ENCODE measurements around the gene CAPN7.

CAPN7 gene

DNA sequence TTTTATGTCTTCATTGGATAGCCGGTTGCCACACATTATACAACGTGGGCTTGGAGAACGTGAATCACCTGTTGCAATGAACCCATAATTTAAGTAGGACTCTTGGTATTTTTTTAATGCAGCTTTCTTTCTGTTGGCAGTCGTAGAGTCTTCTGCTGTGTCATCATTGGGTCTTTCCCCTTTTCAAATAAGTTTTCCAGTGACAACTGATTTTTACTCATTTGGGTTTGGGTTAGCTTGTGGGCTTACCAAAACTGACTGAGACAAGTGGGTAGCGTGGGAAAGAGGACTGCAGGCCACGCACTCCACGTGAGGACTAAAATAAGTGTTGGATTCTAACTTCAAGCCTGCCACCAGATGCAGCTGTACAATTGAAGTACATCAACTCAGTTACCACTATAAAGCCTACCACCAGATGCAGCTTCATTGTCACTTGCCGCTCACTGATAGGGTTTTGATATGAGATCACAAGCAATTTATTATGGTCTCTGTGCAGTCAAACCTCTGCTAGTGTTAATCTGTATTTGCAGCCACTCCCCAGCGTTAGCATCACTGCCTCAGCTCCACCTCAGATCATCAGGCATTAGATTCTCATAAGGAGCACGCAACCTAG, 6.4 kb upstream of the CAPN7 start:
- DNase-seq (ENCODE audit: low read depth): no peak

DNA sequence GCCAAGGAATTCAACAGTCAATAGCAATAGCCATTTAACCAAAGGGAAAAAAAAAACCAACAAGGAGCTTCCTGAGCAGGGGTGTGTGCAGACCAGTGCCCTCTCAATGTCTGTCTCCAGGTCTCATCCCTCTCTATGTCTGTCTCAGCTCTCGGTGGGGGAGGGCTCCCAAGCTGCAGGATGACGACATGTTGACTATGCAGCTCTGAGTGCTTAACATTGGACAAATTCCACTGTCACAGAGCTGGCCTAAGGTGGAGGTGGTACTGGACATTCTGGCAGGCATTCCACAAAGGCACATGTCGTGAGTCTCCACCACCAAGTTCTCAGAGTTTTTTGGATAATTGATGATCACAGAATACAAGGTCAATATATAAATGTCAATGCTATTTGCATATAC, 2.0 kb upstream of the CAPN7 start:
- DNase-seq (ENCODE audit: low read depth): no peak

DNA sequence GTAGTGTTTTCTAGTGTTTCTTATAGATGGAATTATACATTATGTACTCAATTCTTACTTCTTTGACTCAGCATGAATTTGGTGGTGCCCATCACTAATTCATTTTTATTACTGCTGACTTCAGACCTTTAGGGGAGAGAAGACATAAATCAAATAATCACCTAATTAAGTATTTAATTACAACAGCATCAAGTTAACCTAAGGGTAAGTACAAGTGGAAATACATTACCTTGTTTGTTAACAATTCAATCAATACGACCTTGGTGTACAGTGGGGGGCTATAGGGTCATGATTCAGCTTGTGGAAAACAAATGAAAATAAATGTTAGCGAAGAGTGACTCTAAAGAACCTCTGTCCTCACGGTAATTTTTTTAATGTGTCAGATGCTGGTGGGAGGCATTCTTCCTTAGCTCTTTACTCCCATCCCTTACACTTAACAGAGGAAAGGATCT, 538 bp upstream of the CAPN7 start:
- DNase-seq (ENCODE audit: low read depth): no peak

DNA sequence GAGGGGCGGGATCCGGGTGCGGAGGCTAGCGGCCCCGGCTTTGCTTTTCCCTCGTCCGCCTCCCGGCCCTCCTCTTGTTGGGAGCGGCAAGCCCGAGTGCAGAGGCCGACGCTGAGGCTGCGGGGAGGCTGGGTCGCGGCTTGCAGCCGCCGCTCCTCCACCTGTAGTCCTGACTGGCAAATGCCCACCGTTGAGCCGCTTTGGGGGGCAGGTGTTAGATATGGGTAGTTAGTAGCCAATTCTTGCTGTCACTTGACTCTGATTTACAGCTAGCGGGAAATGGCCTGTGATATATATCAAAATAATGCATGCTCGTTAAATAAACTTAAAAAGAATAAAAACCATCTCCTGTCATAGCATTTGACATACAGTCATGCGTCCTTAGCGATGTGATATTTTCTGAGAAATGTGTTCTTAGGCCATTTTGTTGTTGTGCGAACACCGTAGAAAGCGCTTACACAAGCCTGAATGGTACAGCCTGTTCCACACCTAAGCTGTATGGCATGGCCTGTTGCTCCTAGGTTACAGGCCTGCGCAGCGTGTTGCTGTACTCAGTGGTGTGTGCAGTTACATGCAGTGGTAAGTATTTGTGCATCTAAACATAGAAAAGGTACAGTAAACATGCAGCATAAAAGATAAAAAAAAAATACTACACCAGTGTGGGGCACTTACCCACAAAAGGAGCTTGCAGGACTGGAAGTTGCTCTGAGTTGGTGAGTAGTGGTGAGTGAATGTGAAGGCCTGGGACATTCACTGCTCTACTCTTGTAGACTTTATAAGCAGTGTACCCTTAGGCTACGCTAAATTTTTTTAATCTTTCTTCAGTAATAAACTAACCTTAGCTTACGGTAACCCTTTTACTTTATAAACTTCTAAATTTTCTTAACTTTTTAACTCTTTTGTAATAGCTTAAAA, 873 bp downstream of the CAPN7 start:
- DNase-seq (ENCODE audit: low read depth): no peak

DNA sequence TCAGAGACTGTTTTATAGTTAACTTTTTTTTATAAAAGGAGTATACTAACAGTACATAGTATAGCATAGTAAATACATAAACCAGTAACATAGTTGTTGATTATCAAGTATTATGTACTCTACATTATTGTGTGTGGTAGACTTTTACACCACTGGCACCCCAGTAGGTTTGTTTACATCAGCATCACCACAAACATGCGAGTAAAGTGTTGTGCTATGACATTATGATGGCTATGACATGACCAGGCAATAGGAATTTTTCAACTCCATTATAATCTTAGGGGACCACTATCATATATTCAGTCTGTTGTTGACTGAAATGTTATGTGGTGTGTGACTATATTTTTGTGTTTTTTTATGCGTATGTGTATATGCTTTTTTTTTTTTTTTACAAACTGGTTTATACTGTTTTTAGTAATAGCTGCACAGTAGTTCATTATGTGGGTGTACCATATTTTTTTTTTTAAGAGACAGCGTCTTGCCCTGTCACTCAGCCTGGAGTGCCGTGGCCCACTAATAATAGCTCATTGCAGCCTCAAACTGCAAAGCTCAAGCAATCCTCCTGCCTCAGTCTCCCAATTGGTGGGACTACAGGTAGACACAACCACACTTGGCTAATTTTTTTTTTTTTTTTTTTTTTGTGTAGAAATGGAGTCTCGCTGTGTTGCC, 1.9 kb downstream of the CAPN7 start:
- no peak for DNase-seq (ENCODE audit: low read depth)

DNA sequence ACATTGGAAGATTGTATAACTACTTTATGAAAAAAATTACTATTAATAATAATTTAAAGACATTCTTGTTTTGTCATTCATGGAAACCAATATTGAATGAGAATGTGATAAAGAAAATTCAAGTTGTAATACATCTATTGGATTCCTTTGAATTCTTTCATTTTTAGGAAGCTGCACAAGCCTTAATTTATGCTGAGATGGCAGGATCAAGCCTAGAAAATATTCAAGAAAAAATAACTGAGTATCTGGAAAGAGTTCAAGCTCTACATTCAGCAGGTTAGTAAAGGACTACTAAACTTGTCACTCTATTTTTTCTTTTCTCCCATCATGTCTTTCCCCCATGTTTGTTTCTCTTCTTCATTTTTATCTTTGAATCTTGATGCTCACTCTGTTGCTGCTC, 5.9 kb downstream of the CAPN7 start:
- DNase-seq (ENCODE audit: low read depth): no peak

DNA sequence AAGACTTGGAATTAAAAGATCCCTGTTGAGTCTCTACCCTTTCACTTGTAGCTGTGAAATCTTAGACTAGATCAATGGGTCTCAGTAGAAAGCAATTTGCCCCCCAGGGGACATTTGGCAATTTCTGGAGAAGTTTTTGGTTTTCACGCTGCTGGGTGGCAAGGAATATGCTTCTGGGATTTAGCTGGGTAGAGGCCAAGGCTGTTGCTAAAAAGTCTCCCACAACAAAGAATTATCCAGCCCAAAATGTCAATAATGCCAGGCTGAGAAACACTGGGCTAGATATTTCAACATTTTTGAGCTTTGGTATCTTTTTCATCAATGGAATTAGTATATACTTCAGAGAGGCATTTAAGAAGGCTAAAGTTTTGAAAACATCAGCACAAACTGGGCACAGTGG, 8.7 kb downstream of the CAPN7 start:
- no peak for DNase-seq (ENCODE audit: low read depth)

DNA sequence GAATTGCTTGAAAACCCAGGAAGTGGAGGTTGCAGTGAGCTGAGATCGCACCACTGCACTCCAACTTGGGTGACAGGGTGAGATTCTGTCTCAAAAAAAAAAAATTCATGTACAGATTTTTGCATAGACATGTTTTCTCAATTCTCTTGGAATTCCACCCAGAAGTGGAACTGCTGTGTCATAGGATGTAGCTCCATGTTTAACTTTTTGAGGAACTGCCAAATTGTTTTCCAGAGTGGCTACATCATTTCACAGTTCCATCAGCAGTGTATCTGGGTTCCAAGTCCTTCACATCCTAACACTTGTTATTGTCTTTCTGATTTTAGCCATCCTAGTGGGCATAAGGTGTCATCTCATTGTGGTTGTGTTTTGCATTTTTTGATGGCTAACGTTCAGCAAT, 9.9 kb downstream of the CAPN7 start:
- no peak for DNase-seq (ENCODE audit: low read depth)

DNA sequence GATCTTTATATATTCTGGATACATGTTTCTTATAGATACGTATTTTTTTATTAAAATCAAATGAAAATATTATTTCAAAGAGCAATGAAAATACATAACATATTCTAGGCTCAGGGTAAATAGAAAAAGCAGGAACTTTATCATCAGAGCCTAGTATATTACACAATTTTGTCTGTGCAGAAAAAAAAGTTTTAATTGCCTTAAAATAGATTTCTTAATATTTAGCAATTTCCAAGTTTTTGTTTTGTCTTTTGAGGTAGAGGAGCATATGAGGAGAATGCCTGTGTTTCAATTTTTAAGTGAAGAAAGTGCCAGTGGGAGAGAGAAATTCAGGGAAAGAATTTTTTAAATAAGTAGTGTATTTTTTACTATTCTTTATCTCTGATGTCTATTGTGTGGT, 10.5 kb downstream of the CAPN7 start:
- no peak for DNase-seq (ENCODE audit: low read depth)

DNA sequence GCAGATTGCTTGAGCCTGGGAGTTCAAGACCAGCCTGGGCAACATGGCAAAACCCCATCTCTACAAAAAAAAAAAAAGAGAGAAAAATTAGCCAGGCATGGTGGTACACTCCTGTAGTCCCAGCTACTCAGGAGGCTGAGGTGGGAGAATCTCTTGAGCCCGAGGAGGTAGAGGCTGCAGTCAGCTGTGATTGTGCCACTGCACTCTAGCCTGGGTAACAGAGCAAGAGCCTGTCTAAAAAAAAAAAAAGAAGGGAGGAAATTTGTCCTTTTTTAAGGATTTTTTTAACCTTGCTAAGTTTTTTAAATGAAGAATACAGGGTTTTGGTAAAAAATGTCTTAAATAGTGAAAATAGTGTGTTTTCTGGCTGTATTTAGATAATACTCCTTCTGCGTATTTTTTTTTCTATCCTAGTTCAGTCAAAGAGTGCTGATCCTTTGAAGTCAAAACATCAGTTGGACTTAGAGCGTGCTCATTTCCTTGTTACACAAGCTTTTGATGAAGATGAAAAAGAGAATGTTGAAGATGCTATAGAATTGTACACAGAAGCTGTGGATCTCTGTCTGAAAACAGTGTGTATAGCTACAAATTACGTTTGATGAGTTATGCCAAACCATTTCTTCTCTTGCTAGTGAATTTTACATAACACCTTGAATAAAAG, 11.1 kb downstream of the CAPN7 start:
- DNase-seq (ENCODE audit: low read depth): no peak

DNA sequence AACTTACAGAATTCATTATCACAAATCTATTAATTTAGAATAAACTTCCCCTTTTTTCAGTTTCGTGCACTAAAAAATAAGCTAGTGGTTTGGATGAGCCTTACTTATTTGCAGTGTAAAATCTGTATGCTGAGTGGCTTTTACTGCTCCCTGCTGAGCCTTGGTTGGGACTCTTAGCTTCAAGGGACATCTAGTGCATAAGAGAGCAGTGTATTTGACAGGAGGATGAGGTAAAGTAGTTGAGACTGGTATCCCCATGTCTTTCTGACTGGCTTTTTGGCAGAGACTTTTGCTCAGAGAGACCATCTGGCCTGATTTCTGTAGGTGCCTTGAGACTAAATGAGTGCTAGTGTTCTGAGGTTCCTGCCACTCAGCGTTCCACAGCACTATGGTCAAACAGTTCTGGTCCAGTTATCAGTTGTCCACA, 11.8 kb downstream of the CAPN7 start:
- no peak for DNase-seq (ENCODE audit: low read depth)

DNA sequence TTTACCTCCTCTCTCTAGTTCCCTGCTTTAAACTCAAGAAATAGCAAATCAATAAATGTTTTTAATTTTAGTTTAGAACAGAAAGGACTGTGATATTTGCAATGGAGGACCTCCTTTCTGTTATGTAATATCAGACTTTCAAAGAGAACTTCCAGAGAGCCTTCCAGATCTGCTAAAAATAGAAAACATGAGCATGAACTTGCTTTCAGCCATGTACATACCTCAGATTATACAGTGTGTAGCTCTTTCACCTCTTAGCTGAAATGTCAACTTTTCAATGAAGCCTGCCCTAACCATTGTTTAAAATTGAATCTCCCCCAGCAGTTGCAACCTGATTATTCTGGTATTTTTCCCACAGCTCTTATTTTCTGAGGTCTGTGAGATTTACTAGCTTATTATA, 12.6 kb downstream of the CAPN7 start:
- DNase-seq (ENCODE audit: low read depth): no peak

DNA sequence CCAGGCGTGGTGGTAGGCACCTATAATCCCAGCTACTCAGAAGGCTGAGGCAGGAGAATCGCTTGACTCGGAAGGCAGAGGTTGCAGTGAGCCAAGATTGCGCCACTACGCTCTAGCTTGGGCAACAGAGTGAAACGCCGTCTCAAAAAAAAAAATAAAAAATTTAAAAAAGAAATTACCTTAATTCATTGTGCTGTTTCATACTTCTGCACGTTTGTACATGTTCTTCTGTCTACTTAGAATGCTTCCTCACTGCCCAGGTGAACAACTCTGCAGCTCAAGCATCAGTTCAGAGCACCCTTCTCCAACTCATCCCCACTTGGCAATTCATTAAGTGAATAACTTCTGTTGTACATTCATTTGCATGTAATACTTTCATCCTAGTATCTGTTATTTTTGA, 14.0 kb downstream of the CAPN7 start:
- DNase-seq (ENCODE audit: low read depth): no peak

DNA sequence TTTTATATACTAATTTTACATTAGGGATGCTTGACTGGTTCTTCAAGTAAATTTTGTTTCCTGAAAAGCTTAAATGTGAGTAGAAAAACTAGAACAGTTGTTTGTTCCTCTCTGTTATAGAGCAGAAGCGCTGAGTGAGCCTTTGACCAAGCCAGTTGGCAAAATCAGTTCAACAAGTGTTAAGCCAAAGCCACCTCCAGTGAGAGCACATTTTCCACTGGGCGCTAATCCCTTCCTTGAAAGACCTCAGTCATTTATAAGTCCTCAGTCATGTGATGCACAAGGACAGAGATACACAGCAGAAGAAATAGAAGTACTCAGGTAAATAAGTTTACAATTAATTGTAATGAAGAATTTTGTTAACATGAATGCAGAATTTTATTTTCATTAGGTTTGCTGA, 14.6 kb downstream of the CAPN7 start:
- DNase-seq (ENCODE audit: low read depth): no peak

DNA sequence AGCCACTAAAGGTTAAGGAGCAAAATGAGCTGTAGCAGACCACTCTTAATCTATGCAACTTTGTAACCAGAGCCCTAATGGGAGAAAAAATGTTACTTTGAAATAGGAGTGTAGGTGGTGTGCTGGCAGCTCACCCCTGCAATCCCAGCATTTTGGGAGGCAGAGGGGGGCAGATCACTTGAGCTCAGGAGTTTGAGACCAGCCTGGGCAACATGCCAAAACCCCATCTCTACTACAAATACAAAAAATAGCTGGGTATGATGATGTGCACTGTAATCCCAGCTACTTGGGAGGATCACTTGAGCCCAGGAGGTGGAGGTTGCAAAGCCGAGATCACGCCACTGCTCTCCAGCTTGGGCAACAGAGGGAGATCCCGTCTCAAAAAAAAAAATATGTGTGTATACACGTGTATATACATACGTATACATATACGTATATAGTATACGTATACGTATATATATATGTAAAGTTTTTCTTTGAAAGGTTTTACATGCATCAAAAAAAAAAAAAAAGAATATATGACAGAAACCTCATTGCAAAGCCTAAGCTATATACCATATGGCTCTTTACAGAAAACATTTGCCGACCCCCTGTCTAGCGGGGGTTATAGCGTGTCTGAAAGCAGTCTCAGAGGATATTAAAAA, 15.7 kb downstream of the CAPN7 start:
- DNase-seq (ENCODE audit: low read depth): no peak

DNA sequence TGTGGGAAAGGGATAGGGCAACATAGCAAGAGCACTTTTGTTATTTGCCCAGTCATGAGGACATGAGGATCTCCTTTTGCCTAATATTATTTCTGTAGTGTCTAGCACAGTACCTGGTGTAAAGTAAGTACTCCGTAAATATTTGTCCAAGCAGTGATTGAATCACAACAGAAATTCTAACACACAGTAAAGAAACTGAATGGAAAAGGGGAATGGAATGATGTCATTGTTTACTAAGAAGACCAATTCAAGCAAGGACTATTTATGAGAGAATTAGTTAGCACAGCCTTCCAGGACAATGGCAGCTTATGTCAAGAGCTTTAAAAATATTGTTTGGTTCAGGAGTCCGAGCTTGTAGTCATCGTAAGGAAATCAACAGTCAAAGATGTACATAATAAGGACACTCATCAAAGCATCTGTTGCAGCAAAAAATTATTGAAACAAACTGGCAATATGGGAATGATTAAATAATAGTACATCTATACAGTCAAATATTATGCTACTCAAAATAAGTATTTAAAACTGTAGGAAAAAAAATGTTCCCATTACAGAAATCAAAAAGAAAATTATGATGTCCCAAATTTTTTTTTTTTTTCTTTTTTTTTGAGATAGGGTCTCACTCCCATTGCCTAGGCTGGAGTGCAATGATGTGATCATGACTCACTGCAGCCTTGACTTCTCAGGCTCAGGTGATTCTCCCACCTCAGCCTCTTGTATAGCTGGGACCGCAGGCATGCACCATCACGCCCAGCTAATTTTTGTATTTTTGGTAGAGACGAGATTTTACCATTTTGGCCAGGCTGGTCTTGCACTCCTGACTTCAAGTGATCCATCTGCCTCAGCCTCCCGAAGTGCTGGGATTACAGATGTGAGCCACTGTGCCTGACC, 17.9 kb downstream of the CAPN7 start:
- no peak for DNase-seq (ENCODE audit: low read depth)

DNA sequence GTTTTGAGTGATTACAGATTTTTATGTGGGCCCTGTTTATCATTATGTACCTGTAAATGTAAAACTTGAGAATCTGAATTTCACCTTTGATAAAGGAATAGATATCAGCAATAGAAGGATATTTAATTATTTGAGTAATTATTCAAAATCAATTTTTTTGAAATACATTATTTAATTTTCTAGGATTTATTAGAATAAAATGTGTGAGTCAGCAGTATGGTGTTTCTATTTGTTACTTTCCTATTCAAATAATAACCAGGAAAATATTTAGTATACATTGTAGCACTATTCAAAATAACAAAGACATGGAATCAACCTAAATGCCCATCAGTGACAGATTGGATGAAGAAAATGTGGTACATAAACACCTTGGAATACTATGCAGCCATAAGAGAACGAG, 22.1 kb downstream of the CAPN7 start:
- DNase-seq (ENCODE audit: low read depth): no peak

DNA sequence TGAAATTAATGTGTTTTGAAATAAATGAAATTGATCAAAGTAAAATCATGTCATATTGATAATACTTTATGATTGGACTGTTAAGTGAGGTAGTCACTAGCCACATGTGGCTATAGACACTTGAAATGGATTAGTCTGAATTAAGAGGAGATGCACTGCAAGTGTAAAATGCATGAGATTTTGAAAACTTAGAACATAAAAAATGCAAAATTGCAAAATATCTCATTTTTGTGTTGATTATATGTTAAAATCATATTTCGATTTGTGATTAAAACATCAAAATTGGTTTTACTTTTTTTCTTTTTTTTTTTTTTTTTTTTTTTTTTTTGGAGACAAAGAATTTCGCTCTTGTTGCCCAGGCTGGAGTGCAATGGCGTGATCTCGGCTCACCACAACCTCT, 23.2 kb downstream of the CAPN7 start:
- no peak for DNase-seq (ENCODE audit: low read depth)

DNA sequence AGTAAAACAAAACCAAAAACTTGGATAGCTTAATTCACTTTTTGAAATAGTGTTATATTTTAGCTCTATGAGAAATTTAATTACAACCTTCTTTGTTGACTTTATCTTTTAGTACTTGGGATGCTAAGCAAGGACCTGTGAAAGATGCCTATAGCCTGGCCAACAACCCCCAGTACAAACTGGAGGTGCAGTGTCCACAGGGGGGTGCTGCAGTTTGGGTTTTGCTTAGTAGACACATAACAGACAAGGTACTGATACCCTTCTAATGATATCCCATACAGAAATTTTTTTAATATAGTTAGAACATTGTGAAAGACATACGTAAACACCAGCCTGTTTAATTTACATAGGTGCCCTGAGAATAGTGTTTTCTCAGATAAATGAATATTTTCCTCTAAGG, 35.3 kb downstream of the CAPN7 start:
- peak; percentile 23 for DNase-seq (ENCODE audit: low read depth)

DNA sequence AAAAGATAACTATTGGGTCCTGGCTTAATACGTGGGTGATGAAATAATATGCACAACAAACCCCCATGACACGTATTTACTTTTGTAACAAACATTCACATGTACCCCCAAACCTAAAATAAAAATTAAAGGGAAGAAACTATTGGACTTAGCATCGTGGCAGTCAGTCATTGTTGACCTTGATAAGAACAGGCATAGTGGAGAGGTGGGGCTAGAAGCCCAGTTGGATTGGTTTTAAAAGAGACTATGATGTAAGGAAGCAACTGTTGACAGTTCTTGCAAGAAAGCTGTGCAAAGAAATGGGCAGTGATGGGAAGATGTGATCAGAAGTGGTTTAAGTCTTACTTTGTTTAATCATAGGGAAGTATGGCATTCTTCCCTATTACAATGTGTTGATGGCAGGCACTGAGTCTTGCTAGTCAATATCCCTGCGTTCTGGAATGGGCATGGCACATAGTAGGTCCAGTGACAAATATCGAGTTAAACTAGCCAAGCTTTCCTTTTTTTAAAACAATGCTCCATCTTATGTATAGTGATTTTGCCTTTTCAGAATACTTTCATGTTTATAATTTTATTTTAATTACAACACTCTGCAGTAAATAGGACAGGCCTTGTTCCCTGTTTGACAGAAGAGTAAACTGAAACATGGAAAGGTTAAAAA, 37.9 kb downstream of the CAPN7 start:
- DNase-seq (ENCODE audit: low read depth): no peak

DNA sequence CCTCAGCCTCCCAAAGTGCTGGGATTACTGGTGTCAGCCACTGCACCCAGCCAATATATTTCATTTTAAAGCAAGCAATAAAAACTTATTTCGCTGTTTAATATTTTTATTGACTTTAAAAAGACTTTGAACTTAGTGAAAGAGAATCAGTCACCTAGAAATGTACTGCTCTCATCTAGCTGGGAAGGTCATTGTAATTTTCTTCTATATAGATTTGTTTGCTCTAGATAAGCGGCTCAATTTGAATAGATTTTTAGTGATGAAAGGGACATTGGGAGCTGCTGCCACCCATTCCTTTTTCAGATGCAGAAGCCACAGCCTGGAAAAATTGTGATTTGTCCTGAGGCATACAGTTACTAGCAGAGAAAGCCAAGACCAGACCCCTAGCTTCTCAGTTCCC, 40.1 kb downstream of the CAPN7 start:
- no peak for DNase-seq (ENCODE audit: low read depth)
